Right forelimb (tissue), 1 donor: Measurements from ENCODE around the gene SGK1.
"Not testable (repeated sequence)": the region's sequence is repeated elsewhere in the genome, so short reads cannot be mapped to it uniquely, and the experiment has no call there.

ENCODE experiments used
- DNase-seq: peaks from one replicate; pipeline ENCODE4 v3.0.0-alpha.2; 2018

The SGK1 gene

GRCh38 chr6:134299236-134299635 lies 18.7 kb downstream of the SGK1 start:
- DNase-seq: no peak

- DNase-seq: no peak
These were observed 21.1 kb downstream of the SGK1 start for GRCh38 chr6:134296762-134297161.

GRCh38 chr6:134295953-134296553 lies 21.9 kb downstream of the SGK1 start:
- DNase-seq: no peak

- no peak for DNase-seq
These were observed 24.2 kb downstream of the SGK1 start for GRCh38 chr6:134293659-134294161.

- DNase-seq: no peak
These were observed 26.8 kb downstream of the SGK1 start for GRCh38 chr6:134291156-134291555.

- DNase-seq: no peak
These were observed 28.7 kb downstream of the SGK1 start for GRCh38 chr6:134289204-134289575.

GRCh38 chr6:134288538-134289203 lies 29.2 kb downstream of the SGK1 start:
- DNase-seq: no peak

- DNase-seq: no peak
These were observed 29.9 kb downstream of the SGK1 start for GRCh38 chr6:134287859-134288537.

- DNase-seq: no peak
These were observed 35.1 kb downstream of the SGK1 start for GRCh38 chr6:134282816-134283215.

- no peak for DNase-seq
These were observed 36.5 kb downstream of the SGK1 start for GRCh38 chr6:134281388-134281787.

- DNase-seq: no peak
These were observed 39.9 kb downstream of the SGK1 start for GRCh38 chr6:134278000-134278399.

GRCh38 chr6:134276891-134277377 lies 41.0 kb downstream of the SGK1 start:
- DNase-seq: not testable (repeated sequence)

GRCh38 chr6:134272374-134272773 lies 45.5 kb downstream of the SGK1 start:
- no peak for DNase-seq

- DNase-seq: no peak
These were observed 50.0 kb downstream of the SGK1 start for GRCh38 chr6:134267917-134268361.

GRCh38 chr6:134266776-134267175 lies 51.1 kb downstream of the SGK1 start:
- no peak for DNase-seq

GRCh38 chr6:134261766-134262165 lies 56.1 kb downstream of the SGK1 start:
- no peak for DNase-seq

GRCh38 chr6:134258849-134259306 lies 59.0 kb downstream of the SGK1 start:
- no peak for DNase-seq

GRCh38 chr6:134257516-134257915 lies 60.4 kb downstream of the SGK1 start:
- DNase-seq: no peak

GRCh38 chr6:134256862-134257261 lies 61.0 kb downstream of the SGK1 start:
- DNase-seq: no peak

GRCh38 chr6:134255280-134255679 lies 62.6 kb downstream of the SGK1 start:
- DNase-seq: not testable (repeated sequence)

GRCh38 chr6:134254118-134254517 lies 63.8 kb downstream of the SGK1 start:
- DNase-seq: no peak

GRCh38 chr6:134253681-134254080 lies 64.2 kb downstream of the SGK1 start:
- DNase-seq: no peak

GRCh38 chr6:134251320-134251719 lies 66.6 kb downstream of the SGK1 start:
- DNase-seq: no peak

GRCh38 chr6:134250776-134251175 lies 67.1 kb downstream of the SGK1 start:
- DNase-seq: no peak
